HepG2 (cell line): Measurements from ENCODE around the gene IGSF21. TPM values are rescaled to one million over a fixed set of nuclear protein-coding genes. Genes with fewer than 3 reads are reported as not detected.

ENCODE experiments used
- ATAC-seq: fragments of 200-7000 bp; cut with Tn5 transposase; 3 replicates; pipeline ENCODE4 v1.9.1; 2020; ENCODE audit warnings: mild to moderate bottlenecking, moderate library complexity
- BruUV-seq: library from RNA; stranded (reverse); fragments of 400-500 nt; replicated peaks from 2 replicates; lab custom pipeline; 2021; lab: Mats Ljungman, UMichigan
- CTCF ChIA-PET: fragments of 300-600 bp; formaldehyde crosslinking; extraction: SDS; loops from one replicate; lab custom pipeline; 2021; ENCODE audit warnings: low total read pairs, inconsistent platforms, low intra/inter-chr PET ratio; lab: Yijun Ruan, JAX
- POLR2A ChIA-PET: fragments of 350-600 bp; sonication (Branson Sonifier 250); formaldehyde crosslinking; loops from one replicate; lab custom pipeline; 2020; ENCODE audit warnings: antibody characterized with exemption, inconsistent platforms; lab: Yijun Ruan, JAX
- DNase-seq: peaks from one replicate; pipeline ENCODE4 v3.0.0-alpha.2; 2015; ENCODE audit warnings: low spot score
- FAIRE-seq: peaks from 3 replicates; lab custom pipeline; 2011; peaks lifted over from hg19 to GRCh38; lab: Jason Lieb, UNC
- H2AFZ ChIP-seq: one replicate; pipeline ENCODE4 v1.6.1; 2011; ENCODE audit warnings: low read length, inconsistent platforms
- H3K27ac ChIP-seq: fragments of 300-600 bp; 3 replicates; pipeline ENCODE4 v1.8.0; 2011; ENCODE audit warnings: mixed run types, mild to moderate bottlenecking, mixed read lengths, low read length, inconsistent platforms; ENCODE audit not compliant: insufficient read depth; ENCODE audit errors: extremely low read length
- H3K27me3 ChIP-seq, 2 experiments: fragments of 200-600 bp in 1 of 2; 2 replicates in 1 of 2; 3 replicates in 1 of 2; pipeline versions ENCODE4 v1.6.0 to v1.8.0; 2011; ENCODE audit warnings: low read length in 2 of 2, mild to moderate bottlenecking in 2 of 2, moderate library complexity in 2 of 2, inconsistent platforms in 1 of 2; ENCODE audit not compliant: insufficient read depth in 2 of 2, control insufficient read depth in 1 of 2
- H3K36me3 ChIP-seq, 2 experiments: fragments of 200-600 bp in 1 of 2; replicated peaks in 1 of 2; 2 replicates in 1 of 2; 3 replicates in 1 of 2; pipeline versions ENCODE4 v1.5.1 to v1.8.0; 2011; ENCODE audit warnings: low read length in 2 of 2, inconsistent platforms in 1 of 2; ENCODE audit not compliant: insufficient read depth in 2 of 2, control insufficient read depth in 1 of 2
- H3K4me1 ChIP-seq: 2 replicates; pipeline ENCODE4 v1.5.1; 2012; ENCODE audit warnings: low read length, inconsistent platforms; ENCODE audit not compliant: insufficient read depth
- H3K4me2 ChIP-seq: 2 replicates; pipeline ENCODE4 v1.6.0; 2011; ENCODE audit warnings: low read depth, low read length, inconsistent platforms
- H3K4me3 ChIP-seq, 3 experiments: fragments of 200-600 bp in 1 of 3; sonication (generic), shearing (Covaris generic) in 1 of 3; replicated peaks in 1 of 3; 2 replicates each; pipeline ENCODE4 v1.5.1; 2011 to 2016; ENCODE audit warnings: low read length in 3 of 3, inconsistent platforms in 2 of 3, low read depth in 2 of 3, mild to moderate bottlenecking in 2 of 3, control low read depth in 1 of 3, mixed read lengths in 1 of 3; ENCODE audit not compliant: insufficient read depth in 1 of 3
- H3K79me2 ChIP-seq: one replicate; pipeline ENCODE4 v1.6.1; 2011; ENCODE audit warnings: low read length, inconsistent platforms; ENCODE audit not compliant: insufficient read depth
- H3K9ac ChIP-seq: 2 replicates; pipeline ENCODE4 v1.6.0; 2011; ENCODE audit warnings: mild to moderate bottlenecking, low read depth, low read length, inconsistent platforms; ENCODE audit not compliant: insufficient read depth
- H3K9me3 ChIP-seq: 2 replicates; pipeline ENCODE4 v1.5.1; 2012; ENCODE audit warnings: mild to moderate bottlenecking, low read length
- H4K20me1 ChIP-seq: 2 replicates; pipeline ENCODE4 v1.6.0; 2011; ENCODE audit warnings: inconsistent platforms, mild to moderate bottlenecking, low read length, moderate library complexity; ENCODE audit not compliant: insufficient read depth
- ASH2L ChIP-seq: fragments of 300-600, 200-600 bp; sonication (generic); IDR thresholded peaks from 2 replicates; pipeline ENCODE4 v1.7.0; 2017; ENCODE audit warnings: low read depth, mild to moderate bottlenecking, moderate library complexity, mixed read lengths, low read length; ENCODE audit not compliant: insufficient read length
- GTF3A ChIP-seq: sonication (generic); formaldehyde crosslinking; conservative IDR thresholded peaks from 2 replicates; pipeline ENCODE4 v1.4.0; 2020; ENCODE audit warnings: mild to moderate bottlenecking, missing genetic modification reagents
- NCOA2 ChIP-seq: sonication (generic); formaldehyde crosslinking; IDR thresholded peaks from 2 replicates; pipeline ENCODE4 v1.8.0; 2022; ENCODE audit warnings: inconsistent platforms
- PLRG1 ChIP-seq: fragments of 450-650 bp; conservative IDR thresholded peaks from 2 replicates; pipeline ENCODE4 v1.6.1; 2016
- RFX3 ChIP-seq: IDR thresholded peaks from 2 replicates; pipeline ENCODE4 v1.6.1; 2016; ENCODE audit warnings: missing biosample characterization, missing genetic modification reagents
- SALL2 ChIP-seq: sonication (generic); formaldehyde crosslinking; IDR thresholded peaks from 2 replicates; pipeline ENCODE4 v1.8.1; 2023; ENCODE audit warnings: mild to moderate bottlenecking, missing genetic modification reagents, inconsistent platforms
- ZNF207 ChIP-seq: fragments of 450-650 bp; IDR thresholded peaks from 2 replicates; pipeline ENCODE4 v1.6.1; 2016; ENCODE audit warnings: antibody characterized with exemption, borderline replicate concordance
- ZNF589 ChIP-seq: sonication (generic); formaldehyde crosslinking; conservative IDR thresholded peaks from 2 replicates; pipeline ENCODE4 v1.8.0; 2022; ENCODE audit warnings: mild to moderate bottlenecking, moderate library complexity, missing genetic modification reagents
- ZNF629 ChIP-seq: sonication (generic); formaldehyde crosslinking; conservative IDR thresholded peaks from 2 replicates; pipeline ENCODE4 v1.5.0; 2020; ENCODE audit warnings: missing genetic modification reagents
- ZSCAN9 ChIP-seq: IDR thresholded peaks from 2 replicates; pipeline ENCODE4 v1.6.1; 2016; ENCODE audit warnings: borderline replicate concordance
- WGBS: methylation state at CpG from one replicate; pipeline ENCODE4 v1.1.6; 2017; ENCODE audit warnings: low lambda C conversion rate; 5-methylcytosine and 5-hydroxymethylcytosine counted together
- in situ Hi-C: cut with HindIII; loops from 2 replicates; pipeline ENCODE4 v1.10.0; 2017; ENCODE audit warnings: low pct_unique_long_range_greater_than_20kb; ENCODE audit not compliant: extremely low pct_ligation_motif_present
- intact Hi-C: fragments of 100-400 bp; cut with micrococcal nuclease; formaldehyde crosslinking; loops from one replicate; pipeline ENCODE4 v1.10.0; 2022; ENCODE audit not compliant: unreplicated experiment
- polyA plus RNA-seq, 8 experiments: library from polyadenylated mRNA; depleted of rRNA in 3 of 8; stranded (reverse) in 7 of 8; unstranded in 1 of 8; fragments of >200 nt; fragmentation: Illumina TruSeq in 4 of 8; extraction: Trizol in 4 of 8; gene quantifications; 2 replicates each; pipeline versions ENCODE4 v1.2.1 to v1.2.3, GENCODE V29; 2011 to 2016; ENCODE audit warnings: low read depth in 4 of 8, missing spikeins in 1 of 8, mixed read lengths in 1 of 8; ENCODE audit not compliant: insufficient read depth in 1 of 8
- total RNA-seq, 5 experiments: library from RNA; depleted of rRNA; stranded (reverse); fragments of >200 nt; fragmentation: Illumina TruSeq; extraction: Trizol; gene quantifications; 2 replicates each; pipeline ENCODE4 v1.2.3, GENCODE V29; 2016; ENCODE audit warnings: low read depth in 1 of 5
- TF ChIP-seq, protein P1 (sequence below): sonication (generic); formaldehyde crosslinking; IDR thresholded peaks from 2 replicates; pipeline ENCODE4 v1.4.0; 2020; ENCODE audit warnings: missing genetic modification reagents, borderline replicate concordance
- TF ChIP-seq, protein P2 (sequence below): sonication (generic); formaldehyde crosslinking; IDR thresholded peaks from 2 replicates; pipeline ENCODE4 v1.9.0; 2021; ENCODE audit warnings: missing genetic modification reagents, borderline replicate concordance

Gene IGSF21
- total and polyA plus RNA-seq, 2 of the 13 experiments (the other 11 are each of a cell fraction or from before 2014, with no cell fraction given): not detected

DNA sequence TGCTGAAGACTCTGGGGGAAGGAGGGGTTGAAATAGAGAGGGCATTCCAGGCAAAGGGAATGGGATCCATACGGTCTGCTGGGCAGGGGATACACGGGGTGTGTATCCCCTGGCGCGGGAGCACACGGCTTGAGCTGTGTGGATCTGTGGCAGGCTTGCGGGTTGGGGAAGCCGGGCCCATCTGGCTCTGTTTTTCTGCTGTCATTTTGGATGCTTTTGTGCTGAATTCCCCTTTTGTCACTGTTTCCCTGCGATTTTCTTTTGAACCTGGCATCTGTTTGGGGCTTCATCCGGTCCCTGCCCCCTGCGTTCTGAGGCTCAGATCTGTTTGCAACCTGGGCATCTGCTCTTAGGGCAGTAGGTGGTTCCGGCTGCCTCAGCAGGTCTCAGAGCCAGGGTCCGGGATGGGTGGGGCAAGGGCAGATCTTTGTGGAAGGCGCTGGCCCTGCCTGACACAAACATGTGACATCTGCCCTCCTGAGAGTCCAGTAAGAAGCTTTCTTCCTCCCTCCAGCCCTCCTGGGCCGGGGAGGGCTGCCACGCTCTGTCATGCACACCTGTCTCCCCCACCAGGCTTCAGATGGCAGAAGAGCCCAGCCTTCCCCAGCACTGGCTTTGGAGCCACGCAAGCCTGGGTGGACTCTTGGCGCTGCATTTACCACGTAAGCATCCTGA is 84.0 kb downstream of the IGSF21 start (continued):
- TF ChIP-seq, protein P1, sequence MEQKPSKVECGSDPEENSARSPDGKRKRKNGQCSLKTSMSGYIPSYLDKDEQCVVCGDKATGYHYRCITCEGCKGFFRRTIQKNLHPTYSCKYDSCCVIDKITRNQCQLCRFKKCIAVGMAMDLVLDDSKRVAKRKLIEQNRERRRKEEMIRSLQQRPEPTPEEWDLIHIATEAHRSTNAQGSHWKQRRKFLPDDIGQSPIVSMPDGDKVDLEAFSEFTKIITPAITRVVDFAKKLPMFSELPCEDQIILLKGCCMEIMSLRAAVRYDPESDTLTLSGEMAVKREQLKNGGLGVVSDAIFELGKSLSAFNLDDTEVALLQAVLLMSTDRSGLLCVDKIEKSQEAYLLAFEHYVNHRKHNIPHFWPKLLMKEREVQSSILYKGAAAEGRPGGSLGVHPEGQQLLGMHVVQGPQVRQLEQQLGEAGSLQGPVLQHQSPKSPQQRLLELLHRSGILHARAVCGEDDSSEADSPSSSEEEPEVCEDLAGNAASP (CRISPR knock-in tag): no peak
- TF ChIP-seq, all 625 proteins: peak for 0

DNA sequence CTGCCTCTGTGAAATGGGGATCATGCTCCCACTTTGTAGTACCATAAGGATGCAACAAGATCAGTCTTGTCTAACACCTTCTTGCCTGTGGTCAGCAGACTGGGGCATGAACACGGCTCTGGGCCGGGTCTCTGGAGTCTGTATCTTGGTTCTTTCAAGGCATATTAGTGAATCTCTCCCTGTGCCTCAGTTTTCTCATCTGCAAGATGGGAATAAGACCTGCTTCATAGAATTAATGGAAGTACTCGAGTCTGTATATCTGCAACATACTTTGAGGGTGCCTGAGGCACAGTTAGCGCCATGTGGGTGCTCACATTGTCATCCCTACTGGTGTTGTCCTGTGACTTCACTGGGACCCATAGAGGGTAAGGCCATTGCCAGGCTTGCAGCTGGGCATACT is 84.6 kb downstream of the IGSF21 start:
- no TSS peak for BruUV-seq
- Histone ChIP-seq H3K9ac (no peak overlapping the region), H3K4me3 (no peak overlapping the region), H3K36me3 (no peaks in the 10 kb centered on the region), H3K27me3 (peaks cover 2 to 54% of the 10 kb centered on the region in 2 experiments; a peak in 4 of 5 replicates), H3K27ac (no peak overlapping the region), H2AFZ (no peak overlapping the region), H3K4me1 (no peaks in the 10 kb centered on the region), H4K20me1 (no peaks in the 10 kb centered on the region), H3K79me2 (no peaks in the 10 kb centered on the region), H3K4me2 (no peak overlapping the region), H3K9me3 (no peaks in the 10 kb centered on the region)
- in situ Hi-C loops: no loop called here
- 0% methylated on average over 4 of the region's 4 CpGs for WGBS
- POLR2A ChIA-PET: no interaction called here
- no peak for DNase-seq
- CTCF ChIA-PET: no interaction called here
- FAIRE-seq: no peak
- intact Hi-C loops: no loop called here
- no peak for ATAC-seq
- TF ChIP-seq ZNF629 (CRISPR knock-in tag) (peak; percentile 32; the same call in 1 of the 2 replicates), ZNF589 (CRISPR knock-in tag) (no peak), PLRG1 (no peak)

DNA sequence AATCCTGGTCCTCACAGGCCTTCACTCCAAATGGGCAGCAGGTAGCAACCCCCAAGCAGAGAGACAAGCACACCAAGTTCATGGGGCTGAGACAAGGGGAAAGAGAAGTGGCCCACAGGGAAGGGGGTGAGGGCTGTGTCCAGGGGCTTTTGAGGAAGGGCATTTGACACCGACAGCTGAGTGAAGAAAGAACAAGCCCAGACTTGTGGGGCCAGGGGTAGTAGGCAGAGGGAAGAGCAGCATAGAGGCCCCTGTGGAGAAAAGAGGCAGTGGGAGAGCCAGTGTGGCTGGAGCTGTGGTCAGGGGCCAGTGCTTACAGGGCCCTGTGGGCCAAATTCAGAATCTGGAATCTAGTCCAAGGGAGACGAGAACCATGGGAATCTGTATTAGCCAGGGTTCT is 85.4 kb downstream of the IGSF21 start:
- no TSS peak for BruUV-seq
- no peaks in the 10 kb centered on the region for H3K79me2 ChIP-seq
- intact Hi-C loops: no loop called here
- H3K36me3 ChIP-seq: no peaks in the 10 kb centered on the region
- no peak overlapping the region for H3K4me2 ChIP-seq
- no peak overlapping the region for H3K4me3 ChIP-seq
- DNase-seq (no peak), ATAC-seq (no peak), FAIRE-seq (no peak)
- H2AFZ ChIP-seq: no peak overlapping the region
- POLR2A ChIA-PET: no interaction called here
- H3K4me1 ChIP-seq: no peaks in the 10 kb centered on the region
- 0% methylated on average over 2 of the region's 2 CpGs for WGBS
- H3K27ac ChIP-seq: no peak overlapping the region
- in situ Hi-C loops: no loop called here
- no peaks in the 10 kb centered on the region for H3K9me3 ChIP-seq
- peaks cover 2 to 62% of the 10 kb centered on the region in 2 experiments for H3K27me3 ChIP-seq
- no peaks in the 10 kb centered on the region for H4K20me1 ChIP-seq
- H3K9ac ChIP-seq: no peak overlapping the region
- CTCF ChIA-PET: no interaction called here
- TF ChIP-seq ZSCAN9 (CRISPR knock-in tag) (no peak), SALL2 (no peak), ASH2L (no peak), GTF3A (no peak), ZNF207 (no peak), NCOA2 (no peak), RFX3 (no peak)
- TF ChIP-seq, protein P2, sequence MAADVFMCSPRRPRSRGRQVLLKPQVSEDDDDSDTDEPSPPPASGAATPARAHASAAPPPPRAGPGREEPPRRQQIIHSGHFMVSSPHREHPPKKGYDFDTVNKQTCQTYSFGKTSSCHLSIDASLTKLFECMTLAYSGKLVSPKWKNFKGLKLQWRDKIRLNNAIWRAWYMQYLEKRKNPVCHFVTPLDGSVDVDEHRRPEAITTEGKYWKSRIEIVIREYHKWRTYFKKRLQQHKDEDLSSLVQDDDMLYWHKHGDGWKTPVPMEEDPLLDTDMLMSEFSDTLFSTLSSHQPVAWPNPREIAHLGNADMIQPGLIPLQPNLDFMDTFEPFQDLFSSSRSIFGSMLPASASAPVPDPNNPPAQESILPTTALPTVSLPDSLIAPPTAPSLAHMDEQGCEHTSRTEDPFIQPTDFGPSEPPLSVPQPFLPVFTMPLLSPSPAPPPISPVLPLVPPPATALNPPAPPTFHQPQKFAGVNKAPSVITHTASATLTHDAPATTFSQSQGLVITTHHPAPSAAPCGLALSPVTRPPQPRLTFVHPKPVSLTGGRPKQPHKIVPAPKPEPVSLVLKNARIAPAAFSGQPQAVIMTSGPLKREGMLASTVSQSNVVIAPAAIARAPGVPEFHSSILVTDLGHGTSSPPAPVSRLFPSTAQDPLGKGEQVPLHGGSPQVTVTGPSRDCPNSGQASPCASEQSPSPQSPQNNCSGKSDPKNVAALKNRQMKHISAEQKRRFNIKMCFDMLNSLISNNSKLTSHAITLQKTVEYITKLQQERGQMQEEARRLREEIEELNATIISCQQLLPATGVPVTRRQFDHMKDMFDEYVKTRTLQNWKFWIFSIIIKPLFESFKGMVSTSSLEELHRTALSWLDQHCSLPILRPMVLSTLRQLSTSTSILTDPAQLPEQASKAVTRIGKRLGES (CRISPR knock-in tag): no peak
